IMR-90 (cell line): ENCODE measurements around the gene ATP4A. TPM values are rescaled to one million over a fixed set of nuclear protein-coding genes. Genes with fewer than 3 reads are reported as not detected.
A peak's percentile ranks its signal among the peaks of the same experiment; 100 is the strongest.

Source experiments
- ATAC-seq: fragments of 200-7000 bp; cut with Tn5 transposase; 2 replicates; pipeline ENCODE4 v1.9.1; 2020; ENCODE audit warnings: low read depth, mild to moderate bottlenecking, moderate library complexity
- BruUV-seq: library from RNA; stranded (reverse); fragments of 400-500 nt; replicated peaks from 2 replicates; lab custom pipeline; 2021; lab: Mats Ljungman, UMichigan
- CTCF ChIA-PET: fragments of 300-600 bp; formaldehyde crosslinking; extraction: SDS; loops from one replicate; lab custom pipeline; 2021; ENCODE audit warnings: antibody characterized with exemption; lab: Yijun Ruan, JAX
- POLR2A ChIA-PET: fragments of 300-600 bp; sonication (Branson Sonifier 250); formaldehyde crosslinking; loops from one replicate; lab custom pipeline; 2022; ENCODE audit warnings: antibody characterized with exemption; ENCODE audit not compliant: unreplicated experiment; lab: Charles Lee
- DNase-seq: peaks from one replicate; pipeline ENCODE4 v3.0.0; 2013
- H2AFZ ChIP-seq: replicated peaks from 2 replicates; pipeline ENCODE3; 2013; ENCODE audit warnings: low read length, mild to moderate bottlenecking; ENCODE audit not compliant: poor library complexity
- H2AK5ac ChIP-seq: 2 replicates; pipeline ENCODE4 v1.6.1; 2013; ENCODE audit warnings: low read depth, low read length, inconsistent platforms
- H2AK9ac ChIP-seq: replicated peaks from 2 replicates; pipeline ENCODE3; 2013; ENCODE audit warnings: mild to moderate bottlenecking, low read depth, low read length, moderate library complexity; ENCODE audit not compliant: poor library complexity
- H2BK120ac ChIP-seq: 2 replicates; pipeline ENCODE4 v1.6.1; 2013; ENCODE audit warnings: low read depth, low read length, inconsistent platforms
- H2BK15ac ChIP-seq: 3 replicates; pipeline ENCODE4 v1.6.1; 2013; ENCODE audit warnings: low read depth, low read length, inconsistent platforms
- H2BK20ac ChIP-seq: 2 replicates; pipeline ENCODE4 v1.6.1; 2013; ENCODE audit warnings: low read depth, mild to moderate bottlenecking, inconsistent platforms, low read length, moderate library complexity
- H2BK5ac ChIP-seq: 2 replicates; pipeline ENCODE4 v1.6.1; 2013; ENCODE audit warnings: mild to moderate bottlenecking, low read depth, low read length, inconsistent platforms; ENCODE audit not compliant: poor library complexity, severe bottlenecking
- H3K14ac ChIP-seq: replicated peaks from 2 replicates; pipeline ENCODE4 v1.6.1; 2013; ENCODE audit warnings: low read depth, low read length, inconsistent platforms
- H3K18ac ChIP-seq: 2 replicates; pipeline ENCODE4 v1.6.1; 2013; ENCODE audit warnings: low read depth, low read length, control low read depth
- H3K23ac ChIP-seq: 2 replicates; pipeline ENCODE4 v1.6.1; 2013; ENCODE audit warnings: low read depth, low read length, inconsistent platforms
- H3K27ac ChIP-seq: 2 replicates; pipeline ENCODE4 v1.5.1; 2013; ENCODE audit warnings: mild to moderate bottlenecking, control low read depth, low read length; ENCODE audit not compliant: insufficient read depth
- H3K27me3 ChIP-seq: 2 replicates; pipeline ENCODE4 v1.6.1; 2013; ENCODE audit warnings: low read length; ENCODE audit not compliant: control insufficient read depth, insufficient read depth
- H3K36me3 ChIP-seq: 2 replicates; pipeline ENCODE4 v1.6.1; 2013; ENCODE audit warnings: low read length, mixed read lengths; ENCODE audit not compliant: control insufficient read depth, insufficient read depth
- H3K4ac ChIP-seq: 2 replicates; pipeline ENCODE4 v1.6.1; 2013; ENCODE audit warnings: low read depth, low read length, inconsistent platforms
- H3K4me1 ChIP-seq: 2 replicates; pipeline ENCODE4 v1.6.1; 2013; ENCODE audit warnings: low read length, mixed read lengths; ENCODE audit not compliant: control insufficient read depth, insufficient read depth
- H3K4me2 ChIP-seq: 2 replicates; pipeline ENCODE4 v1.6.1; 2013; ENCODE audit warnings: low read depth, mild to moderate bottlenecking, control low read depth, low read length, moderate library complexity
- H3K4me3 ChIP-seq: 2 replicates; pipeline ENCODE4 v1.5.1; 2013; ENCODE audit warnings: low read depth, mild to moderate bottlenecking, control low read depth, low read length, moderate library complexity; ENCODE audit not compliant: insufficient read depth
- H3K56ac ChIP-seq: 2 replicates; pipeline ENCODE4 v1.6.1; 2013; ENCODE audit warnings: low read length, inconsistent platforms; ENCODE audit not compliant: insufficient read depth; ENCODE audit errors: extremely low read depth
- H3K79me1 ChIP-seq, 2 experiments: 2 replicates each; pipeline ENCODE4 v1.6.1; 2013; ENCODE audit warnings: low read length in 2 of 2, inconsistent platforms in 1 of 2, low read depth in 1 of 2
- H3K9ac ChIP-seq: 2 replicates; pipeline ENCODE4 v1.6.1; 2013; ENCODE audit warnings: low read depth, low read length, control low read depth
- H3K9me1 ChIP-seq: 2 replicates; pipeline ENCODE4 v1.6.1; 2013; ENCODE audit warnings: low read length, inconsistent platforms; ENCODE audit not compliant: insufficient read depth
- H3K9me3 ChIP-seq: 2 replicates; pipeline ENCODE4 v1.6.1; 2013; ENCODE audit warnings: low read length; ENCODE audit not compliant: control insufficient read depth, insufficient read depth
- H4K20me1 ChIP-seq: 2 replicates; pipeline ENCODE4 v1.6.1; 2013; ENCODE audit warnings: low read length, inconsistent platforms; ENCODE audit not compliant: insufficient read depth
- H4K5ac ChIP-seq: 2 replicates; pipeline ENCODE4 v1.6.1; 2013; ENCODE audit warnings: mild to moderate bottlenecking, low read depth, low read length, control low read depth
- H4K8ac ChIP-seq, 2 experiments: 2 replicates each; pipeline ENCODE4 v1.6.1; 2013; ENCODE audit warnings: low read depth in 2 of 2, low read length in 2 of 2, control low read depth in 1 of 2, inconsistent platforms in 1 of 2
- H4K91ac ChIP-seq: 2 replicates; pipeline ENCODE4 v1.6.1; 2013; ENCODE audit warnings: low read depth, low read length, inconsistent platforms; ENCODE audit not compliant: insufficient read depth
- BHLHE40 ChIP-seq: fragments of 150-350 bp; IDR thresholded peaks from 2 replicates; pipeline ENCODE4 v1.6.1; 2016; ENCODE audit warnings: mild to moderate bottlenecking, low read depth, low read length
- CEBPB ChIP-seq: IDR thresholded peaks from 2 replicates; pipeline ENCODE4 v1.6.1; 2012; ENCODE audit warnings: low read depth, low read length, improper control_type of control experiment
- CHD1 ChIP-seq: IDR thresholded peaks from 2 replicates; pipeline ENCODE4 v1.6.1; 2012; ENCODE audit warnings: low read depth, low read length, improper control_type of control experiment
- CTCF ChIP-seq: conservative IDR thresholded peaks from 2 replicates; pipeline ENCODE4 v1.5.1; 2012; ENCODE audit warnings: mild to moderate bottlenecking, low read depth, low read length, improper control_type of control experiment
- ELK1 ChIP-seq: fragments of 150-350 bp; IDR thresholded peaks from 2 replicates; pipeline ENCODE4 v1.6.1; 2016; ENCODE audit warnings: low read depth, mild to moderate bottlenecking, low read length, moderate library complexity, borderline replicate concordance
- FOS ChIP-seq: fragments of 150-350 bp; IDR thresholded peaks from 2 replicates; pipeline ENCODE4 v1.6.1; 2016; ENCODE audit warnings: low read depth, low read length
- MAFK ChIP-seq: IDR thresholded peaks from 2 replicates; pipeline ENCODE4 v1.6.1; 2012; ENCODE audit warnings: low read depth, low read length, improper control_type of control experiment
- MAZ ChIP-seq: IDR thresholded peaks from 2 replicates; pipeline ENCODE4 v1.6.1; 2012; ENCODE audit warnings: low read depth, mild to moderate bottlenecking, low read length, improper control_type of control experiment, moderate library complexity, borderline replicate concordance
- MXI1 ChIP-seq: IDR thresholded peaks from 2 replicates; pipeline ENCODE4 v1.6.1; 2012; ENCODE audit warnings: low read depth, mild to moderate bottlenecking, low read length, moderate library complexity, borderline replicate concordance
- NFE2L2 ChIP-seq: fragments of 150-350 bp; IDR thresholded peaks from 2 replicates; pipeline ENCODE4 v1.6.1; 2016; ENCODE audit warnings: low read depth, mild to moderate bottlenecking, low read length
- POLR2A ChIP-seq: IDR thresholded peaks from 2 replicates; pipeline ENCODE4 v1.6.1; 2012; ENCODE audit warnings: mild to moderate bottlenecking, low read depth, low read length
- RAD21 ChIP-seq: IDR thresholded peaks from 2 replicates; pipeline ENCODE4 v1.6.1; 2012; ENCODE audit warnings: low read length, improper control_type of control experiment
- RCOR1 ChIP-seq: IDR thresholded peaks from 2 replicates; pipeline ENCODE4 v1.6.1; 2012; ENCODE audit warnings: mild to moderate bottlenecking, low read length, improper control_type of control experiment; ENCODE audit not compliant: insufficient replicate concordance
- RFX5 ChIP-seq: IDR thresholded peaks from 2 replicates; pipeline ENCODE4 v1.8.0; 2012; ENCODE audit warnings: low read depth, mild to moderate bottlenecking, low read length, moderate library complexity
- SMC3 ChIP-seq: fragments of 150-350 bp; IDR thresholded peaks from 2 replicates; pipeline ENCODE4 v1.6.1; 2016; ENCODE audit warnings: low read depth, mild to moderate bottlenecking, antibody characterized with exemption, low read length, moderate library complexity
- WGBS, 2 experiments: methylation state at CpG; one replicate each; pipeline versions ENCODE4 v1.1.5 to v1.1.7; 2013; ENCODE audit warnings: missing lambda C conversion rate in 2 of 2; ENCODE audit not compliant: insufficient read length in 1 of 2; ENCODE audit errors: extremely low coverage in 2 of 2; 5-methylcytosine and 5-hydroxymethylcytosine counted together
- dilution Hi-C: fragments of 300-500 bp; cut with HindIII; formaldehyde crosslinking; loops from one replicate; pipeline ENCODE4 v1.14.3; 2018; ENCODE audit warnings: low sequenced_read_pairs; ENCODE audit not compliant: unreplicated experiment
- in situ Hi-C: fragments of 300-500 bp; cut with MboI; formaldehyde crosslinking; loops from 3 replicates; pipeline ENCODE4 v1.14.3; 2019; ENCODE audit warnings: low sequenced_read_pairs, inconsistent platforms, mixed read lengths
- intact Hi-C: fragments of 100-400 bp; cut with micrococcal nuclease; formaldehyde crosslinking; loops from 2 replicates; pipeline ENCODE4 v1.10.0; 2022
- polyA plus RNA-seq, 3 experiments: library from polyadenylated mRNA; depleted of rRNA; stranded (reverse); fragments of >200 nt; gene quantifications; 2 replicates each; pipeline ENCODE4 v1.2.3, GENCODE V29; 2012; ENCODE audit warnings: low replicate concordance in 1 of 3
- total RNA-seq: library from RNA; depleted of rRNA; stranded (reverse); fragments of >200 nt; gene quantifications from 2 replicates; pipeline ENCODE4 v1.2.3, GENCODE V29; 2012
- TF ChIP-seq, protein P1 (sequence below): fragments of 150-350 bp; IDR thresholded peaks from 2 replicates; pipeline ENCODE4 v1.6.1; 2017; ENCODE audit warnings: mild to moderate bottlenecking, antibody characterized with exemption, low read length, low read depth

The ATP4A gene
- total and polyA plus RNA-seq, 2 of the 4 experiments (the other 2 are of a cell fraction): not detected

- DNase-seq (peak; percentile 12), ATAC-seq (no peak)
- no peak overlapping the region for H2AK9ac ChIP-seq
- in situ Hi-C loops (loop anchor here (25.0 kb wide), 1 partner anchor 241 kb away; the partner anchor contains the start of genes CD22 and FFAR1), dilution Hi-C loops (no loop called here), intact Hi-C loops (no loop called here)
- no peaks in the 10 kb centered on the region for H3K27me3 ChIP-seq
- no peak for TF ChIP-seq CEBPB
- no peak for TF ChIP-seq MAZ
- no peak for TF ChIP-seq RAD21
- TF ChIP-seq ELK1: no peak
- no peak for TF ChIP-seq POLR2A
- TF ChIP-seq RCOR1: no peak
- TF ChIP-seq BHLHE40: no peak
- no peak for TF ChIP-seq MXI1
- TF ChIP-seq, protein P1, sequence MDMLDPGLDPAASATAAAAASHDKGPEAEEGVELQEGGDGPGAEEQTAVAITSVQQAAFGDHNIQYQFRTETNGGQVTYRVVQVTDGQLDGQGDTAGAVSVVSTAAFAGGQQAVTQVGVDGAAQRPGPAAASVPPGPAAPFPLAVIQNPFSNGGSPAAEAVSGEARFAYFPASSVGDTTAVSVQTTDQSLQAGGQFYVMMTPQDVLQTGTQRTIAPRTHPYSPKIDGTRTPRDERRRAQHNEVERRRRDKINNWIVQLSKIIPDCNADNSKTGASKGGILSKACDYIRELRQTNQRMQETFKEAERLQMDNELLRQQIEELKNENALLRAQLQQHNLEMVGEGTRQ: no peak
- TF ChIP-seq FOS: no peak
- no peak for TF ChIP-seq NFE2L2
- no peak for TF ChIP-seq SMC3
- TF ChIP-seq RFX5: no peak
- TF ChIP-seq CTCF: no peak
- no peak for TF ChIP-seq MAFK
- no peak for TF ChIP-seq CHD1
- no peaks in the 10 kb centered on the region for H4K20me1 ChIP-seq
- no peak overlapping the region for H4K91ac ChIP-seq
- no peak overlapping the region for H3K4me3 ChIP-seq
- peaks cover 15% of the 10 kb centered on the region for H3K9me3 ChIP-seq
- H3K4me2 ChIP-seq: no peak overlapping the region
- no peak overlapping the region for H4K8ac ChIP-seq
- no peaks in the 10 kb centered on the region for H3K36me3 ChIP-seq
- no peak overlapping the region for H3K14ac ChIP-seq
- no peak overlapping the region for H3K56ac ChIP-seq
- no peak overlapping the region for H2BK15ac ChIP-seq
- H3K23ac ChIP-seq: no peak overlapping the region
- no peak overlapping the region for H3K4ac ChIP-seq
- no peak overlapping the region for H2AK5ac ChIP-seq
- H3K9me1 ChIP-seq: no peaks in the 10 kb centered on the region
- no peak overlapping the region for H4K5ac ChIP-seq
- no peak overlapping the region for H3K9ac ChIP-seq
- ChIA-PET POLR2A (no interaction called here), CTCF (no interaction called here)
- 53% methylated on average over 2 of the region's 7 CpGs; no CpG with 5 or more reads in 1 of the 2 experiments for WGBS, 2 experiments
- H3K4me1 ChIP-seq: no peaks in the 10 kb centered on the region
- no peak overlapping the region for H3K27ac ChIP-seq
- no peak overlapping the region for H2BK120ac ChIP-seq
- H2BK20ac ChIP-seq: no peak overlapping the region
- no peak overlapping the region for H3K18ac ChIP-seq
- H3K79me1 ChIP-seq: no peaks in the 10 kb centered on the region
- no TSS peak for BruUV-seq
- no peak overlapping the region for H2AFZ ChIP-seq
- H2BK5ac ChIP-seq: no peak overlapping the region
These were observed 15.2 kb upstream of the ATP4A start for GRCh38 chr19:35578707-35579106.
